DOHH2 (cell line): Measurements from ENCODE around the gene SCLY.

ENCODE experiments used
- H3F3A ChIP-seq: fragments of 200-600 bp; sonication (generic), shearing (Covaris generic); 2 replicates; pipeline ENCODE4 v1.6.0; 2016; ENCODE audit warnings: antibody characterized with exemption, mild to moderate bottlenecking; ENCODE audit not compliant: control insufficient read depth, insufficient read depth
- H3K27ac ChIP-seq: fragments of 200-600 bp; sonication (generic); 2 replicates; pipeline ENCODE4 v1.5.1; 2014; ENCODE audit warnings: low read depth, mild to moderate bottlenecking, low read length, moderate library complexity
- H3K27me3 ChIP-seq: fragments of 200-600 bp; sonication (generic); 2 replicates; pipeline ENCODE4 v1.6.1; 2014; ENCODE audit warnings: mild to moderate bottlenecking, low read length, mixed read lengths; ENCODE audit not compliant: control insufficient read depth
- H3K36me3 ChIP-seq: fragments of 200-600 bp; sonication (generic); 2 replicates; pipeline ENCODE4 v1.6.1; 2014; ENCODE audit warnings: mild to moderate bottlenecking, low read length, moderate library complexity, mixed read lengths; ENCODE audit not compliant: control insufficient read depth
- H3K4me1 ChIP-seq: fragments of 200-600 bp; sonication (generic); 2 replicates; pipeline ENCODE4 v1.6.1; 2014; ENCODE audit warnings: mild to moderate bottlenecking, low read length, mixed read lengths; ENCODE audit not compliant: control insufficient read depth
- H3K4me2 ChIP-seq: fragments of 200-600 bp; sonication (generic); 2 replicates; pipeline ENCODE4 v1.6.0; 2014; ENCODE audit warnings: mild to moderate bottlenecking, low read length, moderate library complexity
- H3K4me3 ChIP-seq: fragments of 200-600 bp; sonication (generic); 2 replicates; pipeline ENCODE4 v1.5.1; 2014; ENCODE audit warnings: mild to moderate bottlenecking, low read length, mixed read lengths
- H3K79me2 ChIP-seq: fragments of 200-600 bp; sonication (generic); 2 replicates; pipeline ENCODE4 v1.6.1; 2014; ENCODE audit warnings: mild to moderate bottlenecking, low read length, mixed read lengths; ENCODE audit not compliant: control insufficient read depth
- H3K9me2 ChIP-seq: fragments of 200-600 bp; sonication (generic); replicated peaks from 2 replicates; pipeline ENCODE4 v1.6.1; 2014; ENCODE audit warnings: mild to moderate bottlenecking, low read length, mixed read lengths; ENCODE audit not compliant: control insufficient read depth
- H3K9me3 ChIP-seq: fragments of 200-600 bp; sonication (generic); 2 replicates; pipeline ENCODE4 v1.6.1; 2014; ENCODE audit warnings: antibody characterized with exemption, low read length, mixed read lengths; ENCODE audit not compliant: control insufficient read depth, insufficient read depth
- H4K20me1 ChIP-seq: fragments of 200-600 bp; sonication (generic); 2 replicates; pipeline ENCODE4 v1.6.0; 2014; ENCODE audit warnings: low read depth, mild to moderate bottlenecking, antibody characterized with exemption, low read length, moderate library complexity; ENCODE audit not compliant: control insufficient read depth, insufficient read depth
- EZH2phosphoT487 ChIP-seq: fragments of 200-600 bp; sonication (generic); IDR thresholded peaks from 2 replicates; pipeline ENCODE4 v1.6.1; 2017; ENCODE audit warnings: borderline replicate concordance, mild to moderate bottlenecking, antibody characterized with exemption, low read length, moderate library complexity, mixed read lengths
- TF ChIP-seq, protein P1 (sequence below): fragments of 200-600 bp; sonication (generic); IDR thresholded peaks from one replicate; pipeline ENCODE4 v1.5.1; 2014; ENCODE audit warnings: antibody characterized with exemption, mild to moderate bottlenecking, low read depth, low read length; ENCODE audit not compliant: poor library complexity, severe bottlenecking

Gene SCLY

DNA sequence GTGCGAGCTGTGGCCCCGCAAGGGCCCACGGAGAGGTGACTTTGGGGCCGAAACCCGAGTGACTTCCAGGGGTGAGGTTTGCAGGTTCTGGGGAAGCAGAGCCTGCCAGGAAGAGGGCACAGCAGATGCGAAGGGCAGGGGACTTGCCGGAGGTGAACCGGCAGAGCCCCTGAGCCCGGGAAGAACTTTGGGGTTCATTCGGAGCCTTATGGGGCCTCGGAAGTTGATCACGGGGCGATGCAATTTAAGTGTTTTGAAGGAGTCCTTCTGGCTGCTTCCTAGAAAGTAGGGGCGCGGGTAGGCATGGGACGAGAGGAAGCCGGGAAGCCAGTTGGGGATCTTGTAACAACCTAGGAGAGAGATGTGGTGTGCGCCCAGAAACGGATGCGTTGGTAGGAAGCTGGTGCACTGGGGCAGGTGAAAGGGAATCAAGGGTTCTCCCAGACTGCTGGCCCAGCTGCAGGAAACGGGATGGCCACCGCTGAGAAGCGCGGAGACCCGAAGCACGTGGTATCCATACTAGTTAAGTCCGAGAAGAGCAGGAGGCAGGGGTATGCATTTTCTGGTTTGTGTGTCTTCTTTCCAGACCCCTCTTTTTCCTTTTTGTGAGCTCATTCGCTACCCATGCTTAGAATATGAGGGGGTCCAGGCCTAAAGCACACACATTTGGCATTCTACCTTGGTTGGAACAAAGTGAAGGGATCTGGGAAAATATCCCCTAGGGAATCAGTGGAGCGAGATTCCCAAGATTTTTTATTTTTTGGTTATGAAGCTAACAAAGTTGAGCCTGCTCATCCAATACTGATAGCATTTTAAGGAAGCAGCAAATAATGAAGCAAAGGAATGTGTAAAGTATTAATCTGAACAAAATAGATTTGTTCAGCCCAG, 758 bp downstream of the SCLY start:
- peaks cover 19% of the 10 kb centered on the region for H3K4me1 ChIP-seq
- H3K9me2 ChIP-seq: no peaks in the 10 kb centered on the region
- no peaks in the 10 kb centered on the region for H4K20me1 ChIP-seq
- H3K4me2 ChIP-seq: peak overlapping the region; percentile 90
- peaks cover 27% of the 10 kb centered on the region for H3K36me3 ChIP-seq
- peak overlapping the region; percentile 89 for H3K4me3 ChIP-seq
- H3K27ac ChIP-seq: peak overlapping the region; percentile 19
- no peak for TF ChIP-seq EZH2phosphoT487
- TF ChIP-seq, protein P1, sequence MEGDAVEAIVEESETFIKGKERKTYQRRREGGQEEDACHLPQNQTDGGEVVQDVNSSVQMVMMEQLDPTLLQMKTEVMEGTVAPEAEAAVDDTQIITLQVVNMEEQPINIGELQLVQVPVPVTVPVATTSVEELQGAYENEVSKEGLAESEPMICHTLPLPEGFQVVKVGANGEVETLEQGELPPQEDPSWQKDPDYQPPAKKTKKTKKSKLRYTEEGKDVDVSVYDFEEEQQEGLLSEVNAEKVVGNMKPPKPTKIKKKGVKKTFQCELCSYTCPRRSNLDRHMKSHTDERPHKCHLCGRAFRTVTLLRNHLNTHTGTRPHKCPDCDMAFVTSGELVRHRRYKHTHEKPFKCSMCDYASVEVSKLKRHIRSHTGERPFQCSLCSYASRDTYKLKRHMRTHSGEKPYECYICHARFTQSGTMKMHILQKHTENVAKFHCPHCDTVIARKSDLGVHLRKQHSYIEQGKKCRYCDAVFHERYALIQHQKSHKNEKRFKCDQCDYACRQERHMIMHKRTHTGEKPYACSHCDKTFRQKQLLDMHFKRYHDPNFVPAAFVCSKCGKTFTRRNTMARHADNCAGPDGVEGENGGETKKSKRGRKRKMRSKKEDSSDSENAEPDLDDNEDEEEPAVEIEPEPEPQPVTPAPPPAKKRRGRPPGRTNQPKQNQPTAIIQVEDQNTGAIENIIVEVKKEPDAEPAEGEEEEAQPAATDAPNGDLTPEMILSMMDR: no peak
- peaks cover 47% of the 10 kb centered on the region for H3K79me2 ChIP-seq
- H3K9me3 ChIP-seq: no peaks in the 10 kb centered on the region
- peaks cover 2% of the 10 kb centered on the region; the same call in 1 of the 2 replicates for H3F3A ChIP-seq
- H3K27me3 ChIP-seq: no peaks in the 10 kb centered on the region

DNA sequence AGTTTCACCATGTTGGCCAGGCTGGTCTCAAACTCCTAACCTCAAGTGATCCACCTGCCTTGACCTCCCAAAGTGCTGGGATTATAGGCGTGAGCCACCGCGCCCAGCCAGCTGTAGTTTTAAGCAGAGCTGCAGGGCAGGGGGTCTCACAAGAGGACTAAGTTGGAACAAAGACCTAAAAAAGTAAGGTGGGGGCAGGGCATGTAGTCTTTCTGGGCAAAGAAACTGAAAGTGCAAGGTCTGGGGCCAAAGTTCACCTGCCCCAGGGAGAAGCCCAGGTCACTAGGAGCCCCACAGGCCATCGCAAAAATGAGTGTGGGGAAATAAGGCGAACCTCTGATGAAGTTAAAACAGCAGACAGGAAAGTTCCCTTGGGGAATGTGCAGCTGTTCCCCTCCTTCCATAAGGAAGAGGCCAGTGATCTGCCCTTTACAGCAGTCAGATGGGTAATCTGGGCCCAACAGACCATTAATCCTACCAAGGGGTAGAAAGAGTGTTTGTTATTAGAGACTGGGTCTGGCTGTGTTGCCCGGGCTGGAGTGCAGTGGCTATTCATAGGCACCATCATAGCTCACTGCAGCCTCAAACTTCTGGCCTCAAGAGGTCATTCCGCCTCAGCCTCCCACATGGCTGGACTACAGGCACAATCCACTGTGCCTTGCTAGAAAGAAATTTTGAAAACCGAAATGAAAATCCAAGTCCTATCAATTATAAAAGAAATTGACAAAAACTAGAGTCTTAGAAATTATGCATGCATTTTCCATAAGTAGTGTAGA, 2.8 kb downstream of the SCLY start:
- no peak for TF ChIP-seq EZH2phosphoT487
- TF ChIP-seq, protein P1: no peak
- Histone ChIP-seq H4K20me1 (no peaks in the 10 kb centered on the region), H3K36me3 (peaks cover 45% of the 10 kb centered on the region), H3K4me1 (peaks cover 22% of the 10 kb centered on the region), H3F3A (peaks cover 2% of the 10 kb centered on the region; the same call in 1 of the 2 replicates), H3K27me3 (no peaks in the 10 kb centered on the region), H3K9me2 (no peaks in the 10 kb centered on the region), H3K4me3 (no peak overlapping the region), H3K4me2 (no peak overlapping the region), H3K9me3 (no peaks in the 10 kb centered on the region), H3K79me2 (peaks cover 47% of the 10 kb centered on the region), H3K27ac (no peak overlapping the region)

DNA sequence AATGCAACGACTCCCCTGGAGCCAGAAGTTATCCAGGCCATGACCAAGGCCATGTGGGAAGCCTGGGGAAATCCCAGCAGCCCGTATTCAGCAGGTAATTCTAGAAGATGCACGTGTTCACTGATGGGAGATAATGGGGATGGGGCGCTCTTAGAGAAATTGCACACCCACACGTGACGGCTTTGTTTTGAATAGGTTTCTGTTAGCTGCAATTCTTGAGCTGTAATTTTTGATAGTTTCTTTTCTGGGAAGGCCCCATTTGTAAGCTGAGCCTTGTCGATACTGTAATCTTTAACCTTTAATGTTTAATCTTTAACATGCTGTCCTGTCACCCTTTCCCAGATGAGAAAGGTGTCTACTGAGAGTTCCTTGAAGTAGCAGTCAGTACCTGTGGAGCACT, 3.6 kb downstream of the SCLY start:
- Histone ChIP-seq H3K4me2 (no peak overlapping the region), H3K27me3 (no peaks in the 10 kb centered on the region), H3K4me1 (peaks cover 21% of the 10 kb centered on the region), H4K20me1 (no peaks in the 10 kb centered on the region), H3K36me3 (peaks cover 50% of the 10 kb centered on the region), H3F3A (no peaks in the 10 kb centered on the region; the same call in 1 of the 2 replicates), H3K9me2 (no peaks in the 10 kb centered on the region), H3K4me3 (no peak overlapping the region), H3K9me3 (no peaks in the 10 kb centered on the region), H3K79me2 (peaks cover 47% of the 10 kb centered on the region), H3K27ac (no peak overlapping the region)
- TF ChIP-seq EZH2phosphoT487: no peak
- TF ChIP-seq, protein P1: no peak
